H1 (cell line): Measurements from ENCODE around the gene MGAT5. TPM values are rescaled to one million over a fixed set of nuclear protein-coding genes. Genes with fewer than 3 reads are reported as not detected.

Experiments used
- BACH1 ChIP-seq: IDR thresholded peaks from 2 replicates; pipeline ENCODE4 v1.6.1; 2012; ENCODE audit warnings: low read length, improper control_type of control experiment
- CBX5 ChIP-seq: fragments of 300-800, 300-1000 bp; sonication (generic); IDR thresholded peaks from 2 replicates; pipeline ENCODE4 v1.7.1; 2016; ENCODE audit warnings: antibody characterized with exemption, low read length, low read depth
- HDAC2 ChIP-seq, 2 experiments: fragments of 300-600 bp in 1 of 2; sonication (generic) in 1 of 2; IDR thresholded peaks; 2 replicates each; pipeline ENCODE4 v1.6.1; 2011 to 2012; ENCODE audit warnings: low read depth in 2 of 2, low read length in 2 of 2, mild to moderate bottlenecking in 2 of 2, moderate library complexity in 2 of 2, borderline replicate concordance in 1 of 2, inconsistent platforms in 1 of 2
- KDM4A ChIP-seq: IDR thresholded peaks from one replicate; pipeline ENCODE4 v1.7.1; 2012; ENCODE audit warnings: low read depth, mild to moderate bottlenecking, moderate library complexity, low read length, inconsistent platforms; ENCODE audit not compliant: severe bottlenecking
- POLR2AphosphoS5 ChIP-seq: IDR thresholded peaks from 2 replicates; pipeline ENCODE4 v1.6.1; 2011; ENCODE audit warnings: low read depth, low read length
- RBBP5 ChIP-seq: IDR thresholded peaks from 2 replicates; pipeline ENCODE4 v1.7.1; 2012; ENCODE audit warnings: low read depth, mild to moderate bottlenecking, inconsistent platforms, low read length, moderate library complexity, borderline replicate concordance
- RFX5 ChIP-seq: IDR thresholded peaks from 2 replicates; pipeline ENCODE4 v1.6.1; 2011; ENCODE audit warnings: low read depth, low read length, improper control_type of control experiment, borderline replicate concordance
- SIN3A ChIP-seq, 2 experiments: IDR thresholded peaks in 1 of 2; conservative IDR thresholded peaks in 1 of 2; 2 replicates each; pipeline ENCODE4 v1.6.1; 2011 to 2012; ENCODE audit warnings: low read length in 2 of 2, improper control_type of control experiment in 1 of 2, low read depth in 1 of 2, mild to moderate bottlenecking in 1 of 2
- SP1 ChIP-seq: IDR thresholded peaks from 2 replicates; pipeline ENCODE4 v1.6.1; 2011; ENCODE audit warnings: low read depth, low read length
- SRF ChIP-seq: IDR thresholded peaks from 2 replicates; pipeline ENCODE4 v1.6.1; 2011; ENCODE audit warnings: mild to moderate bottlenecking, low read depth, low read length, moderate library complexity
- TBP ChIP-seq: IDR thresholded peaks from 2 replicates; pipeline ENCODE4 v1.6.1; 2011; ENCODE audit warnings: low read depth, low read length, improper control_type of control experiment
- polyA plus RNA-seq, 7 experiments: library from polyadenylated mRNA; depleted of rRNA in 3 of 7; stranded (reverse) in 5 of 7; unstranded in 2 of 7; fragments of >200 nt in 5 of 7; fragments of 200-250 nt in 2 of 7; gene quantifications; 1 replicate in 5 of 7; 2 replicates in 1 of 7; 4 replicates in 1 of 7; pipeline versions ENCODE4 v1.2.1 to v1.2.3, GENCODE V29; 2011 to 2013; ENCODE audit warnings: missing spikeins in 2 of 7, mixed read lengths in 2 of 7
- total RNA-seq: library from RNA; stranded (reverse); fragmentation: NEBNext Ultra II Directional; extraction: Animal tissue kit (Norgen Biotek cat#: 25700); gene quantifications from 2 replicates; pipeline ENCODE4 v1.2.1, GENCODE V29; 2021
- TF ChIP-seq, protein P1 (sequence below): fragments of 300-600 bp; sonication (generic); IDR thresholded peaks from 2 replicates; pipeline ENCODE4 v1.7.1; 2012; ENCODE audit warnings: low read length, moderate library complexity, mild to moderate bottlenecking, inconsistent platforms; ENCODE audit not compliant: insufficient replicate concordance

Gene MGAT5
- total and polyA plus RNA-seq, 2 of the 8 experiments (the other 6 are each of a cell fraction or from before 2014, with no cell fraction given) = 11.2 to 49.2 TPM

DNA sequence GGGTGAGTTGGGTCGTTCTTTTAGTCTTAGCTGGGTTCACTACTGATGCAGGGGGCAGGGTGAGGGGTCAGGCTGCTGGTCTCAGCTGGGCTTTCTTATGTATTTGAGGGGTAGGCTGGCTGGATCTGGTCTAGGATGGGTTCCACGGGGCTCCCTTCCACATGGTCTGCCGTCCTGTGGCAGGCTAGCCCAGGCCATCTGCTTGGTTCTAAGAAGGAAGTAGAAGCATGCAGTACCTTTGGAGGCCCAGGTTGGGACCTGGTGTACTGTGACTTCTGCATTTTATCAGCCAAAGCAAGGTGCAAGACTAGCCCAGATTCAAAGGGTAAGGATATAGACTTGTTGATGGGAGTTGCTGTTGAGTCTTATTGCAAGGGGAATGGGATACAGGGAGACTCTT lies 35.5 kb upstream of the MGAT5 start (continued):
- TF ChIP-seq, protein P1, sequence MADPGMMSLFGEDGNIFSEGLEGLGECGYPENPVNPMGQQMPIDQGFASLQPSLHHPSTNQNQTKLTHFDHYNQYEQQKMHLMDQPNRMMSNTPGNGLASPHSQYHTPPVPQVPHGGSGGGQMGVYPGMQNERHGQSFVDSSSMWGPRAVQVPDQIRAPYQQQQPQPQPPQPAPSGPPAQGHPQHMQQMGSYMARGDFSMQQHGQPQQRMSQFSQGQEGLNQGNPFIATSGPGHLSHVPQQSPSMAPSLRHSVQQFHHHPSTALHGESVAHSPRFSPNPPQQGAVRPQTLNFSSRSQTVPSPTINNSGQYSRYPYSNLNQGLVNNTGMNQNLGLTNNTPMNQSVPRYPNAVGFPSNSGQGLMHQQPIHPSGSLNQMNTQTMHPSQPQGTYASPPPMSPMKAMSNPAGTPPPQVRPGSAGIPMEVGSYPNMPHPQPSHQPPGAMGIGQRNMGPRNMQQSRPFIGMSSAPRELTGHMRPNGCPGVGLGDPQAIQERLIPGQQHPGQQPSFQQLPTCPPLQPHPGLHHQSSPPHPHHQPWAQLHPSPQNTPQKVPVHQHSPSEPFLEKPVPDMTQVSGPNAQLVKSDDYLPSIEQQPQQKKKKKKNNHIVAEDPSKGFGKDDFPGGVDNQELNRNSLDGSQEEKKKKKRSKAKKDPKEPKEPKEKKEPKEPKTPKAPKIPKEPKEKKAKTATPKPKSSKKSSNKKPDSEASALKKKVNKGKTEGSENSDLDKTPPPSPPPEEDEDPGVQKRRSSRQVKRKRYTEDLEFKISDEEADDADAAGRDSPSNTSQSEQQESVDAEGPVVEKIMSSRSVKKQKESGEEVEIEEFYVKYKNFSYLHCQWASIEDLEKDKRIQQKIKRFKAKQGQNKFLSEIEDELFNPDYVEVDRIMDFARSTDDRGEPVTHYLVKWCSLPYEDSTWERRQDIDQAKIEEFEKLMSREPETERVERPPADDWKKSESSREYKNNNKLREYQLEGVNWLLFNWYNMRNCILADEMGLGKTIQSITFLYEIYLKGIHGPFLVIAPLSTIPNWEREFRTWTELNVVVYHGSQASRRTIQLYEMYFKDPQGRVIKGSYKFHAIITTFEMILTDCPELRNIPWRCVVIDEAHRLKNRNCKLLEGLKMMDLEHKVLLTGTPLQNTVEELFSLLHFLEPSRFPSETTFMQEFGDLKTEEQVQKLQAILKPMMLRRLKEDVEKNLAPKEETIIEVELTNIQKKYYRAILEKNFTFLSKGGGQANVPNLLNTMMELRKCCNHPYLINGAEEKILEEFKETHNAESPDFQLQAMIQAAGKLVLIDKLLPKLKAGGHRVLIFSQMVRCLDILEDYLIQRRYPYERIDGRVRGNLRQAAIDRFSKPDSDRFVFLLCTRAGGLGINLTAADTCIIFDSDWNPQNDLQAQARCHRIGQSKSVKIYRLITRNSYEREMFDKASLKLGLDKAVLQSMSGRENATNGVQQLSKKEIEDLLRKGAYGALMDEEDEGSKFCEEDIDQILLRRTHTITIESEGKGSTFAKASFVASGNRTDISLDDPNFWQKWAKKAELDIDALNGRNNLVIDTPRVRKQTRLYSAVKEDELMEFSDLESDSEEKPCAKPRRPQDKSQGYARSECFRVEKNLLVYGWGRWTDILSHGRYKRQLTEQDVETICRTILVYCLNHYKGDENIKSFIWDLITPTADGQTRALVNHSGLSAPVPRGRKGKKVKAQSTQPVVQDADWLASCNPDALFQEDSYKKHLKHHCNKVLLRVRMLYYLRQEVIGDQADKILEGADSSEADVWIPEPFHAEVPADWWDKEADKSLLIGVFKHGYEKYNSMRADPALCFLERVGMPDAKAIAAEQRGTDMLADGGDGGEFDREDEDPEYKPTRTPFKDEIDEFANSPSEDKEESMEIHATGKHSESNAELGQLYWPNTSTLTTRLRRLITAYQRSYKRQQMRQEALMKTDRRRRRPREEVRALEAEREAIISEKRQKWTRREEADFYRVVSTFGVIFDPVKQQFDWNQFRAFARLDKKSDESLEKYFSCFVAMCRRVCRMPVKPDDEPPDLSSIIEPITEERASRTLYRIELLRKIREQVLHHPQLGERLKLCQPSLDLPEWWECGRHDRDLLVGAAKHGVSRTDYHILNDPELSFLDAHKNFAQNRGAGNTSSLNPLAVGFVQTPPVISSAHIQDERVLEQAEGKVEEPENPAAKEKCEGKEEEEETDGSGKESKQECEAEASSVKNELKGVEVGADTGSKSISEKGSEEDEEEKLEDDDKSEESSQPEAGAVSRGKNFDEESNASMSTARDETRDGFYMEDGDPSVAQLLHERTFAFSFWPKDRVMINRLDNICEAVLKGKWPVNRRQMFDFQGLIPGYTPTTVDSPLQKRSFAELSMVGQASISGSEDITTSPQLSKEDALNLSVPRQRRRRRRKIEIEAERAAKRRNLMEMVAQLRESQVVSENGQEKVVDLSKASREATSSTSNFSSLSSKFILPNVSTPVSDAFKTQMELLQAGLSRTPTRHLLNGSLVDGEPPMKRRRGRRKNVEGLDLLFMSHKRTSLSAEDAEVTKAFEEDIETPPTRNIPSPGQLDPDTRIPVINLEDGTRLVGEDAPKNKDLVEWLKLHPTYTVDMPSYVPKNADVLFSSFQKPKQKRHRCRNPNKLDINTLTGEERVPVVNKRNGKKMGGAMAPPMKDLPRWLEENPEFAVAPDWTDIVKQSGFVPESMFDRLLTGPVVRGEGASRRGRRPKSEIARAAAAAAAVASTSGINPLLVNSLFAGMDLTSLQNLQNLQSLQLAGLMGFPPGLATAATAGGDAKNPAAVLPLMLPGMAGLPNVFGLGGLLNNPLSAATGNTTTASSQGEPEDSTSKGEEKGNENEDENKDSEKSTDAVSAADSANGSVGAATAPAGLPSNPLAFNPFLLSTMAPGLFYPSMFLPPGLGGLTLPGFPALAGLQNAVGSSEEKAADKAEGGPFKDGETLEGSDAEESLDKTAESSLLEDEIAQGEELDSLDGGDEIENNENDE = no peak
- TF ChIP-seq POLR2AphosphoS5 (no peak), CBX5 (no peak), SP1 (no peak), TBP (no peak), KDM4A (no peak), HDAC2 (IDR thresholded peaks at IDR 0.05; ENCODE audit: borderline replicate concordance in 1 of 2, low read depth in 2 of 2, low read length in 2 of 2) (no peak), SIN3A (conservative IDR thresholded peaks at IDR 0.05 in 1 of 2, IDR thresholded peaks at IDR 0.05 in 1 of 2; ENCODE audit: low read depth in 1 of 2, low read length in 2 of 2) (no peak), RBBP5 (no peak), RFX5 (no peak), SRF (no peak), BACH1 (no peak)
